Esophagus squamous epithelium (tissue), 4 donors: Measurements from ENCODE around the gene C1GALT1.

Experiments used
- CTCF ChIP-seq, 6 experiments: fragments of 450-650 bp in 4 of 6; fragments of 200-600 bp in 2 of 6; sonication (generic) in 2 of 6; IDR thresholded peaks; one replicate each; pipeline ENCODE4 v1.5.1; 2016 to 2019; ENCODE audit warnings: antibody characterized with exemption in 6 of 6, mild to moderate bottlenecking in 4 of 6, moderate library complexity in 4 of 6
- POLR2A ChIP-seq, 4 donors: fragments of 450-650 bp; IDR thresholded peaks; one replicate each; pipeline ENCODE4 v1.6.1; 2017; ENCODE audit warnings: antibody characterized with exemption in 4 of 4, mild to moderate bottlenecking in 4 of 4, moderate library complexity in 3 of 4

- TF ChIP-seq CTCF (IDR thresholded peaks at IDR 0.05) (no peak), POLR2A (IDR thresholded peaks at IDR 0.05) (no peak)
Measured at GRCh38 chr7:7263297-7264230, 81.2 kb downstream of the C1GALT1 start.
